Neural cell (in vitro differentiated cells): ENCODE results near the gene PTDSS2. TPM values are rescaled to one million over a fixed set of nuclear protein-coding genes. Genes with fewer than 3 reads are reported as not detected.

Source experiments
- H2AFZ ChIP-seq: fragments of 200-600, 300-800 bp; sonication (generic), shearing (Covaris generic); 2 replicates; pipeline ENCODE4 v1.6.0; 2014; ENCODE audit warnings: low read depth, mild to moderate bottlenecking, antibody characterized with exemption, low read length, moderate library complexity
- H3F3A ChIP-seq: fragments of 200-600 bp; shearing (Covaris generic); 2 replicates; pipeline ENCODE4 v1.6.1; 2016; ENCODE audit warnings: mild to moderate bottlenecking, moderate library complexity, mixed read lengths, antibody characterized with exemption, low read length; ENCODE audit not compliant: insufficient read depth, poor library complexity, severe bottlenecking
- H3K27ac ChIP-seq: fragments of 200-600, 300-800 bp; sonication (generic), shearing (Covaris generic); 2 replicates; pipeline ENCODE4 v1.5.1; 2014; ENCODE audit warnings: mild to moderate bottlenecking, low read length, moderate library complexity
- H3K27me3 ChIP-seq: fragments of 300-800, 200-600 bp; sonication (generic), shearing (Covaris generic); 2 replicates; pipeline ENCODE4 v1.6.0; 2014; ENCODE audit warnings: mild to moderate bottlenecking, low read depth, low read length, moderate library complexity; ENCODE audit not compliant: insufficient read depth
- H3K36me3 ChIP-seq: fragments of 300-800, 200-600 bp; sonication (generic), shearing (Covaris generic); 2 replicates; pipeline ENCODE4 v1.5.1; 2014; ENCODE audit warnings: mild to moderate bottlenecking, antibody characterized with exemption, low read length, moderate library complexity; ENCODE audit not compliant: insufficient read depth
- H3K4me2 ChIP-seq: fragments of 300-800, 200-600 bp; sonication (generic), shearing (Covaris generic); 2 replicates; pipeline ENCODE4 v1.6.0; 2014; ENCODE audit warnings: mild to moderate bottlenecking, low read length
- H3K4me3 ChIP-seq: fragments of 300-800, 200-600 bp; sonication (generic), shearing (Covaris generic); 2 replicates; pipeline ENCODE4 v1.5.1; 2014; ENCODE audit warnings: mild to moderate bottlenecking, low read length, moderate library complexity
- H3K79me2 ChIP-seq: fragments of 200-600 bp; shearing (Covaris generic); replicated peaks from 2 replicates; pipeline ENCODE4 v1.6.0; 2014; ENCODE audit warnings: mild to moderate bottlenecking, low read length, moderate library complexity; ENCODE audit not compliant: insufficient read depth
- H3K9ac ChIP-seq: fragments of 300-800, 200-600 bp; sonication (generic), shearing (Covaris generic); 2 replicates; pipeline ENCODE4 v1.6.1; 2016; ENCODE audit warnings: mild to moderate bottlenecking, low read length, mixed read lengths
- H3K9me2 ChIP-seq: fragments of 200-600 bp; shearing (Covaris generic); 2 replicates; pipeline ENCODE4 v1.6.1; 2016; ENCODE audit warnings: mild to moderate bottlenecking, low read length, mixed read lengths; ENCODE audit not compliant: insufficient read depth
- H3K9me3 ChIP-seq: fragments of 200-600, 300-800 bp; sonication (generic), shearing (Covaris generic); 2 replicates; pipeline ENCODE4 v1.6.1; 2016; ENCODE audit warnings: mild to moderate bottlenecking, mixed run types, low read length, moderate library complexity, mixed read lengths
- H4K20me1 ChIP-seq: fragments of 200-600 bp; shearing (Covaris generic); 2 replicates; pipeline ENCODE4 v1.6.1; 2016; ENCODE audit warnings: mild to moderate bottlenecking, mixed run types; ENCODE audit not compliant: insufficient read depth
- EP300 ChIP-seq: fragments of 450-650 bp; conservative IDR thresholded peaks from 2 replicates; pipeline ENCODE4 v1.6.1; 2014; ENCODE audit warnings: antibody characterized with exemption, mild to moderate bottlenecking, moderate library complexity; ENCODE audit not compliant: poor library complexity, severe bottlenecking
- EZH2 ChIP-seq: fragments of 200-600, 300-800 bp; shearing (Covaris generic), sonication (generic); IDR thresholded peaks from 2 replicates; pipeline ENCODE4 v1.6.1; 2014; ENCODE audit warnings: antibody characterized with exemption, low read length, borderline replicate concordance, mild to moderate bottlenecking; ENCODE audit not compliant: insufficient read depth, poor library complexity, severe bottlenecking
- MXI1 ChIP-seq: fragments of 450-650 bp; conservative IDR thresholded peaks from 2 replicates; pipeline ENCODE4 v1.6.1; 2014; ENCODE audit warnings: antibody characterized with exemption, mild to moderate bottlenecking; ENCODE audit not compliant: poor library complexity, severe bottlenecking
- POLR2AphosphoS5 ChIP-seq: IDR thresholded peaks from 2 replicates; pipeline ENCODE4 v1.6.1; 2012
- RAD21 ChIP-seq: fragments of 450-650 bp; conservative IDR thresholded peaks from 2 replicates; pipeline ENCODE4 v1.6.1; 2014; ENCODE audit warnings: antibody characterized with exemption, mild to moderate bottlenecking, moderate library complexity
- REST ChIP-seq: IDR thresholded peaks from 2 replicates; pipeline ENCODE4 v1.6.1; 2012; ENCODE audit warnings: borderline replicate concordance
- SMC3 ChIP-seq: fragments of 450-650 bp; conservative IDR thresholded peaks from 2 replicates; pipeline ENCODE4 v1.6.1; 2014; ENCODE audit warnings: antibody characterized with exemption, mild to moderate bottlenecking, moderate library complexity; ENCODE audit not compliant: poor library complexity
- TAF1 ChIP-seq: IDR thresholded peaks from 2 replicates; pipeline ENCODE4 v1.6.1; 2012; ENCODE audit warnings: low read depth
- polyA plus RNA-seq: library from polyadenylated mRNA; depleted of rRNA; stranded (reverse); fragments of >200 nt; gene quantifications from 2 replicates; pipeline ENCODE4 v1.2.3, GENCODE V29; 2014
- TF ChIP-seq, protein P1 (sequence below): fragments of 450-650 bp; IDR thresholded peaks from 2 replicates; pipeline ENCODE4 v1.5.1; 2014; ENCODE audit warnings: antibody characterized with exemption, mild to moderate bottlenecking, moderate library complexity; ENCODE audit not compliant: poor library complexity, severe bottlenecking

PTDSS2 gene
- polyA plus RNA-seq, 1 donor from 2014 or later, result 54.3 TPM

- Histone ChIP-seq H3K4me3 (no peak overlapping the region), H3F3A (no peaks in the 10 kb centered on the region), H3K27me3 (no peaks in the 10 kb centered on the region), H3K79me2 (peaks cover 7% of the 10 kb centered on the region), H3K9ac (no peak overlapping the region), H3K4me2 (no peak overlapping the region), H3K9me3 (no peaks in the 10 kb centered on the region), H3K9me2 (no peaks in the 10 kb centered on the region), H2AFZ (no peak overlapping the region), H3K36me3 (no peaks in the 10 kb centered on the region), H4K20me1 (peaks cover 2% of the 10 kb centered on the region), H3K27ac (no peak overlapping the region)
- TF ChIP-seq RAD21 (no peak), EZH2 (no peak), POLR2AphosphoS5 (no peak), EP300 (no peak), REST (no peak)
Observed at GRCh38 chr11:455566-456147, 5.6 kb downstream of the PTDSS2 start.

- no peak overlapping the region for H2AFZ ChIP-seq
- H3F3A ChIP-seq, result no peaks in the 10 kb centered on the region
- no peaks in the 10 kb centered on the region for H4K20me1 ChIP-seq
- no peaks in the 10 kb centered on the region for H3K27me3 ChIP-seq
- no peak overlapping the region for H3K27ac ChIP-seq
- H3K9me2 ChIP-seq, result no peaks in the 10 kb centered on the region
- no peaks in the 10 kb centered on the region for H3K36me3 ChIP-seq
- no peak overlapping the region for H3K9ac ChIP-seq
- no peak overlapping the region for H3K4me3 ChIP-seq
- peaks cover 7% of the 10 kb centered on the region for H3K79me2 ChIP-seq
- no peak for TF ChIP-seq POLR2AphosphoS5
- TF ChIP-seq EZH2, result no peak
- TF ChIP-seq TAF1, result no peak
- TF ChIP-seq SMC3, result no peak
- TF ChIP-seq, protein P1, sequence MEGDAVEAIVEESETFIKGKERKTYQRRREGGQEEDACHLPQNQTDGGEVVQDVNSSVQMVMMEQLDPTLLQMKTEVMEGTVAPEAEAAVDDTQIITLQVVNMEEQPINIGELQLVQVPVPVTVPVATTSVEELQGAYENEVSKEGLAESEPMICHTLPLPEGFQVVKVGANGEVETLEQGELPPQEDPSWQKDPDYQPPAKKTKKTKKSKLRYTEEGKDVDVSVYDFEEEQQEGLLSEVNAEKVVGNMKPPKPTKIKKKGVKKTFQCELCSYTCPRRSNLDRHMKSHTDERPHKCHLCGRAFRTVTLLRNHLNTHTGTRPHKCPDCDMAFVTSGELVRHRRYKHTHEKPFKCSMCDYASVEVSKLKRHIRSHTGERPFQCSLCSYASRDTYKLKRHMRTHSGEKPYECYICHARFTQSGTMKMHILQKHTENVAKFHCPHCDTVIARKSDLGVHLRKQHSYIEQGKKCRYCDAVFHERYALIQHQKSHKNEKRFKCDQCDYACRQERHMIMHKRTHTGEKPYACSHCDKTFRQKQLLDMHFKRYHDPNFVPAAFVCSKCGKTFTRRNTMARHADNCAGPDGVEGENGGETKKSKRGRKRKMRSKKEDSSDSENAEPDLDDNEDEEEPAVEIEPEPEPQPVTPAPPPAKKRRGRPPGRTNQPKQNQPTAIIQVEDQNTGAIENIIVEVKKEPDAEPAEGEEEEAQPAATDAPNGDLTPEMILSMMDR, result no peak
- no peak for TF ChIP-seq RAD21
- TF ChIP-seq EP300, result no peak
- no peak for TF ChIP-seq REST
- no peak for TF ChIP-seq MXI1
- H3K4me2 ChIP-seq, result no peak overlapping the region
- H3K9me3 ChIP-seq, result no peaks in the 10 kb centered on the region
Observed at GRCh38 chr11:456533-456932, 6.5 kb downstream of the PTDSS2 start.
